HCT116 (cell line): ENCODE data around the gene SMIM44.

Experiments used
- ATF3 ChIP-seq: IDR thresholded peaks from 2 replicates; pipeline ENCODE4 v1.6.1; 2012
- CTCF ChIP-seq, 3 experiments: fragments of 200-600 bp in 1 of 3; sonication (generic) in 1 of 3; IDR thresholded peaks in 2 of 3; conservative IDR thresholded peaks in 1 of 3; 2 replicates each; pipeline ENCODE4 v1.5.1; 2012 to 2017; ENCODE audit warnings: low read depth in 2 of 3, low read length in 2 of 3, antibody characterized with exemption in 1 of 3, borderline replicate concordance in 1 of 3, control low read depth in 1 of 3, mild to moderate bottlenecking in 1 of 3, mixed read lengths in 1 of 3, mixed run types in 1 of 3, moderate library complexity in 1 of 3; ENCODE audit not compliant: insufficient read depth in 1 of 3
- EGR1 ChIP-seq: IDR thresholded peaks from 2 replicates; pipeline ENCODE4 v1.6.1; 2012; ENCODE audit warnings: low read depth
- EZH2phosphoT487 ChIP-seq: fragments of 200-600 bp; IDR thresholded peaks from 2 replicates; pipeline ENCODE4 v1.6.1; 2018; ENCODE audit warnings: antibody characterized with exemption, borderline replicate concordance
- POLR2A ChIP-seq: IDR thresholded peaks from 2 replicates; pipeline ENCODE4 v1.7.0; 2011; ENCODE audit warnings: borderline replicate concordance; ENCODE audit not compliant: insufficient read depth, insufficient read length; ENCODE audit errors: extremely low read depth
- POLR2AphosphoS5 ChIP-seq: IDR thresholded peaks from 2 replicates; pipeline ENCODE4 v1.6.1; 2011; ENCODE audit warnings: mild to moderate bottlenecking, low read depth, low read length, moderate library complexity
- RAD21 ChIP-seq: IDR thresholded peaks from 2 replicates; pipeline ENCODE4 v1.6.1; 2012; ENCODE audit warnings: low read depth, mild to moderate bottlenecking
- REST ChIP-seq: IDR thresholded peaks from 2 replicates; pipeline ENCODE4 v1.6.1; 2012; ENCODE audit warnings: low read depth
- ZFX ChIP-seq: fragments of 450-650 bp; IDR thresholded peaks from 2 replicates; pipeline ENCODE4 v1.6.1; 2017
- ZNF274 ChIP-seq: fragments of 200-500 bp; sonication (Bioruptor generic); IDR thresholded peaks from 2 replicates; pipeline ENCODE4 v1.6.1; 2014; ENCODE audit warnings: mild to moderate bottlenecking, low read depth, low read length, inconsistent platforms
- TF ChIP-seq, protein P1 (sequence below): IDR thresholded peaks from 2 replicates; pipeline ENCODE4 v1.6.1; 2011; ENCODE audit warnings: mild to moderate bottlenecking, low read length, moderate library complexity; ENCODE audit not compliant: insufficient replicate concordance; ENCODE audit errors: extremely low read depth

GRCh38 chr19:3521104-3521445 lies 37.8 kb upstream of the SMIM44 start:
- TF ChIP-seq POLR2AphosphoS5 (no peak), ZNF274 (no peak), EZH2phosphoT487 (no peak), CTCF (IDR thresholded peaks at IDR 0.05 in 2 of 3, conservative IDR thresholded peaks at IDR 0.05 in 1 of 3; ENCODE audit: borderline replicate concordance in 1 of 3, insufficient read depth in 1 of 3, low read depth in 2 of 3, low read length in 2 of 3) (no peak), ZFX (no peak), REST (no peak), ATF3 (no peak), RAD21 (no peak), POLR2A (no peak), EGR1 (no peak)
- TF ChIP-seq, protein P1, sequence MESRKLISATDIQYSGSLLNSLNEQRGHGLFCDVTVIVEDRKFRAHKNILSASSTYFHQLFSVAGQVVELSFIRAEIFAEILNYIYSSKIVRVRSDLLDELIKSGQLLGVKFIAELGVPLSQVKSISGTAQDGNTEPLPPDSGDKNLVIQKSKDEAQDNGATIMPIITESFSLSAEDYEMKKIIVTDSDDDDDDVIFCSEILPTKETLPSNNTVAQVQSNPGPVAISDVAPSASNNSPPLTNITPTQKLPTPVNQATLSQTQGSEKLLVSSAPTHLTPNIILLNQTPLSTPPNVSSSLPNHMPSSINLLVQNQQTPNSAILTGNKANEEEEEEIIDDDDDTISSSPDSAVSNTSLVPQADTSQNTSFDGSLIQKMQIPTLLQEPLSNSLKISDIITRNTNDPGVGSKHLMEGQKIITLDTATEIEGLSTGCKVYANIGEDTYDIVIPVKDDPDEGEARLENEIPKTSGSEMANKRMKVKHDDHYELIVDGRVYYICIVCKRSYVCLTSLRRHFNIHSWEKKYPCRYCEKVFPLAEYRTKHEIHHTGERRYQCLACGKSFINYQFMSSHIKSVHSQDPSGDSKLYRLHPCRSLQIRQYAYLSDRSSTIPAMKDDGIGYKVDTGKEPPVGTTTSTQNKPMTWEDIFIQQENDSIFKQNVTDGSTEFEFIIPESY: no peak
